Subcutaneous abdominal adipose tissue (tissue), 5 donors: ENCODE results near the gene KRTAP29-1.
"Not testable (repeated sequence)": the region's sequence is repeated elsewhere in the genome, so short reads cannot be mapped to it uniquely, and the experiment has no call there.

ENCODE experiments used
- H3K27ac ChIP-seq: one replicate; pipeline ENCODE4 v1.7.0; 2013; ENCODE audit warnings: low read depth, mild to moderate bottlenecking, inconsistent platforms, low read length, moderate library complexity
- H3K27me3 ChIP-seq, 5 donors: one replicate each; pipeline ENCODE4 v1.7.0; 2013; ENCODE audit warnings: low read length in 5 of 5, inconsistent platforms in 1 of 5; ENCODE audit not compliant: control insufficient read depth in 5 of 5, insufficient read depth in 4 of 5
- H3K36me3 ChIP-seq, 5 donors: one replicate each; pipeline ENCODE4 v1.7.0; 2013; ENCODE audit warnings: low read length in 5 of 5; ENCODE audit not compliant: control insufficient read depth in 5 of 5, insufficient read depth in 5 of 5
- H3K4me1 ChIP-seq, 5 donors: one replicate each; pipeline ENCODE4 v1.7.0; 2013; ENCODE audit warnings: low read length in 5 of 5, mild to moderate bottlenecking in 3 of 5, moderate library complexity in 1 of 5; ENCODE audit not compliant: control insufficient read depth in 5 of 5, insufficient read depth in 5 of 5
- H3K4me3 ChIP-seq, 5 donors: one replicate each; pipeline ENCODE4 v1.7.0; 2013; ENCODE audit warnings: low read length in 5 of 5, low read depth in 1 of 5
- H3K9ac ChIP-seq, 5 donors: one replicate each; pipeline ENCODE4 v1.7.0; 2013; ENCODE audit warnings: low read length in 5 of 5, mild to moderate bottlenecking in 4 of 5, moderate library complexity in 3 of 5
- H3K9me3 ChIP-seq, 5 donors: one replicate each; pipeline ENCODE4 v1.7.0; 2013; ENCODE audit warnings: low read length in 5 of 5; ENCODE audit not compliant: control insufficient read depth in 5 of 5
- donor health status: healthy.
- donor health status: healthy.
- donor health status: healthy.
- donor health status: healthy.
- donor health status: healthy.

Gene KRTAP29-1, protein sequence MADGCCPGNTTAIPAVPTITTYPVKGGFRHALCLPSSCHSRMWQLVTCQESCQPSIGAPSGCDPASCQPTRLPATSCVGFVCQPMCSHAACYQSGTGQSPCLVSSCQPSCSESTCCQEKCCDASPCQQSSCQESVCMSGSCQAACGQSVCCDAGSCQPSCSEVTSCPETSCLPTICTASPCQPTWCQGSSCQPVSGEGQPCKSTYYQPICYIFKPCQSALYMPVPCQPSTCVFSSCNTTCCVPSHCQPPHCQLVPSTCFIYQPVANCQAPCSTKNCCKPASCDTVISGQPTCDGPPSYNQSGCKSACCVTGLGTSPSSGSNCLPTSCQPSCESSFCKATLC

DNA sequence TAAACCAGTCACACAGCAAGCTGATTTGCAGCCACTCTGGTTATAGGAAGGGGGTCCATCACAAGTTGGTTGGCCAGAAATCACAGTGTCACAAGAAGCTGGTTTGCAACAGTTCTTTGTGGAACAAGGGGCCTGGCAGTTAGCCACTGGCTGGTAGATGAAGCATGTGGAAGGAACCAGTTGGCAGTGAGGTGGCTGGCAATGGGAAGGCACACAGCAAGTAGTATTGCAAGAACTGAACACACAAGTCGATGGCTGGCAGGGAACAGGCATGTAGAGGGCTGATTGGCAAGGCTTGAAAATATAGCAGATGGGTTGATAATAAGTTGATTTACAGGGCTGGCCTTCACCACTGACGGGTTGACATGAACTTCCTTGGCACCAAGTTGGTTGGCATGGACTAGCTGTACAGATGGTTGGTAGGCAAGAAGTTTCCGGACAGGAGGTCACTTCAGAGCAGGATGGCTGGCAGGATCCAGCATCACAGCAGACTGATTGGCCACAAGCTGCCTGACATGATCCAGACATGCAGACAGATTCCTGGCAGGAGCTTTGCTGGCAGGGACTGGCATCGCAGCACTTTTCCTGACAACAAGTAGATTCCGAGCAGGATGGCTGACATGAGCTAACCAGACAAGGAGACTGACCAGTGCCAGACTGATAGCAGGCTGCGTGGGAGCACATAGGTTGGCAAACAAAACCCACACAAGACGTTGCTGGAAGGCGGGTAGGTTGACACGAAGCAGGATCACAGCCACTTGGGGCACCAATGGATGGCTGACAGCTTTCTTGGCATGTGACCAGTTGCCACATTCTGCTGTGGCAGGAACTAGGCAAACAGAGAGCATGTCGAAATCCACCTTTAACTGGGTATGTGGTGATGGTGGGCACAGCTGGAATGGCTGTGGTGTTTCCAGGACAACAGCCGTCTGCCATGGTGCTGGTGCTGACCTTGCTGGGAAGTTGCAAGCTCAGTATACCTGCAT is at the start of gene KRTAP29-1:
Gene KRTAP29-1 (minus strand): TSS at position 936 of the 986 bp plus-strand sequence. CDS start 0 bp downstream, at position 936.
- H3K4me3 ChIP-seq, result no peak within 1 kb of the TSS
- H3K27me3 ChIP-seq, result peaks cover 0 to 5% (median 5%) of the 10 kb centered on the region in 5 donors
- no peak within 1 kb of the TSS for H3K27ac ChIP-seq
- peaks cover 0 to 7% (median 3%) of the 10 kb centered on the region in 5 donors for H3K9me3 ChIP-seq
- H3K9ac ChIP-seq, result no peak within 1 kb of the TSS
- H3K4me1 ChIP-seq, result no peaks in the 10 kb centered on the region
- H3K36me3 ChIP-seq, result no peaks in the 10 kb centered on the region

DNA sequence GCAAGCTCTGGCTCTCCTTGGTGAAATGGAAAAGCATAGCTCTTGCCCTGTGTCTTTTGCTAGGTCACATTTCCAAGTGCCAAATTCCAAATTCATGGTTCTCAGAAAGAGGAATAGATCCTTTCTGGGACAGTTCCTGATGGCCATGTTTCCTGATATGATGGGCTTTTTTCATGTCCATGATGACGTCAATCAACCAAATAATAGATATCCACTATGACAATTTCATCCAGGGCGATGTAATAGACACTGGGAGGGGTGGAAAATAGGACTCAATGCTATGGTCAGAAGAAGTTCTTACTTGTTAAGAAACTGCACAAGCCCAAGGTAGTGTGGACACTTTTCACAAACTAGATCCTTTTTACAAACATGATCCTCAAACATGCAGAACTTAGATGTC is 48.5 kb upstream of the KRTAP29-1 start:
- Histone ChIP-seq H3K9me3 (peaks cover 0 to 3% (median 0%) of the 10 kb centered on the region in 5 donors), H3K9ac (no peak overlapping the region), H3K4me1 (no peaks in the 10 kb centered on the region), H3K36me3 (no peaks in the 10 kb centered on the region), H3K27me3 (peaks cover 0 to 3% (median 0%) of the 10 kb centered on the region in 5 donors), H3K27ac (no peak overlapping the region), H3K4me3 (no peak overlapping the region)

DNA sequence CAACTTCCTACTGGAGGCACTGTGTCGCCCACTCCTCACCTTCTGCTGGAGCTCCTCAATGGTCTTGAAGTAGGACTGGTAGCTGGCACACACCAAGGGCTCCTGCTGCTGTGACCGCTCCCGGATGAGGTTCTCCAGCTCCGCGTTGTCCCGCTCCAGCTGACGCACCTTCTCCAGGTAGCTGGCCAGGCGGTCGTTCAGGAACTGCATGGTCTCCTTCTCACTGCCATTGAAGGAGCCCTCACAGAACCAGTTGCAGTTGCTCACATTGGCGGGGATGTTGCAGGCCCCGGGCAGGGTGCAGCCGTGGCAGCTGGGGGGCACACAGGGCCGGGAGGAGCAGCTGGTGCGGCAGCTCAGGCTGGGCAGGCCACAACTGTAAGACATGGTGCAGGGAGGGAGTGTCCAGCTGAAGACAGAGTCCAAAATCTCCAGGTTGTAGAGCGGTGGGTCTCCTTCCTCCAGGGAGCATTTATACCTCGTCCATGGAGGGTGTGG is 47.8 kb upstream of the KRTAP29-1 start, which contains the start of gene KRT33A:
Gene KRT33A (minus strand): TSS at position 448 of the 498 bp plus-strand sequence. CDS start 61 bp downstream, at position 387.
- not testable (repeated sequence) for H3K36me3 ChIP-seq, H3K9ac ChIP-seq, H3K4me3 ChIP-seq, H3K4me1 ChIP-seq, H3K9me3 ChIP-seq, H3K27ac ChIP-seq, H3K27me3 ChIP-seq

DNA sequence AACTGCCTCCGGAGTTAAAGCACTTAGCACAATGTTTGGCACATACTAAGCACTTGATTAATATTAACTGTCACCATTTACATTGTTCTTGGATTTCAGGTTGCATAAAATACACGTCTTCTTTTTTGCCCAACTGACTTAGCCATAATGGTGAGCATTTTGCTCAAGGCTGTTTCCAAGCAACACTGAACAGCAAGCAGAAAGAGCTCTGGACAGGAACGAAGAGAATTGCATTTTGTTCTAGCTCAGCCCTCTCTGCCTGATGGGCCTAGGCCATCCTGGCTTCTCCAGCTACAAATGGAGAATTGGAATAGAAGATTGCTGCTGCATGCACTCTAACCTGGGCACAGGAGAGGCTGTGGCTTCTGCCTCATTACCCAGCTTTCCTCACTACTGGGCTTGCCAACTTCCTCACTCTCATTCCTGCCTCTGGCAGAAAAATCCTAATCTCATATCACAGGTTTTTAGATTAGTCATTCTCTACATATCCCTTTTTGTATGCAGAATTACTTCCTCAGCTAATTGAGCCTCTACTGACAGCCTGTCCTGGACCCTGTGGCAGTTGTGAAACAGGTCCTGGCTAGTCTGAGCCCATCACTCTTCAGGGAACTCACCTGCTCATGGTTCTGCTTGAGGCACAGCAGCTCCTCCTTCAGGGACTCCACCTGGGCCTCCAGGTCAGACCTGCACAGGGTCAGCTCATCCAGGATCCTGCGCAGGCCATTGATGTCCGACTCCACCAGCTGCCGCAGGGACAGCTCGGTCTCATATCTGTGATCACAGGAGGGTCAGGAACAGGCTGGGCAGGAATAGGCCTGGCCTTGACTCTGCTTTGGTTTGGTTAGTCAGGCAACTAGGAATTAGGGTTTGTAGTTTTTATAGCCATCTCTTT is 45.5 kb upstream of the KRTAP29-1 start:
- Histone ChIP-seq H3K36me3 (no peaks in the 10 kb centered on the region), H3K4me3 (no peak overlapping the region), H3K4me1 (no peaks in the 10 kb centered on the region), H3K9ac (no peak overlapping the region), H3K9me3 (peaks cover 0 to 3% (median 0%) of the 10 kb centered on the region in 5 donors), H3K27ac (no peak overlapping the region), H3K27me3 (peaks cover 0 to 3% (median 0%) of the 10 kb centered on the region in 5 donors)

DNA sequence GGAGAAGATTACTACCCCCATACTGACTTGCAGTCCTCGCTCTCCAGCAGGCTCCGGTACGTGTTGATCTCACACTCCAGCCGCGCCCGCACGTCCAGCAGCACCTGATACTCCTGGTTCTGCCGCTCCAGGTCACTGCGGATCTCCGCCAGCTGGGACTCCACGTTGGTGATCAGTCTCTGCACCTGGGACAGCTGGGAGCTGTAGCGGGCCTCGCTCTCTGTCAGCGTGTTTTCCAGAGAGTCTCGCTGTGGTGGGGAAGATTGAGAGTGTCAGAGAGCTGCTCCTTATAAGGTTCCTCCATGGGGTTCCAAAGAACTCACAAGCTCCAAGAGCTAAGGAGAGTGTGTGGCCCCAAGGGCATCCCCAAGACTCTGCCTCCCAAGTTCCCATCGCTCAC is 43.8 kb upstream of the KRTAP29-1 start:
- not testable (repeated sequence) for H3K9ac ChIP-seq, H3K4me1 ChIP-seq, H3K4me3 ChIP-seq, H3K27ac ChIP-seq, H3K27me3 ChIP-seq, H3K36me3 ChIP-seq
- peaks cover 0 to 19% (median 12%) of the 10 kb centered on the region in 5 donors for H3K9me3 ChIP-seq

DNA sequence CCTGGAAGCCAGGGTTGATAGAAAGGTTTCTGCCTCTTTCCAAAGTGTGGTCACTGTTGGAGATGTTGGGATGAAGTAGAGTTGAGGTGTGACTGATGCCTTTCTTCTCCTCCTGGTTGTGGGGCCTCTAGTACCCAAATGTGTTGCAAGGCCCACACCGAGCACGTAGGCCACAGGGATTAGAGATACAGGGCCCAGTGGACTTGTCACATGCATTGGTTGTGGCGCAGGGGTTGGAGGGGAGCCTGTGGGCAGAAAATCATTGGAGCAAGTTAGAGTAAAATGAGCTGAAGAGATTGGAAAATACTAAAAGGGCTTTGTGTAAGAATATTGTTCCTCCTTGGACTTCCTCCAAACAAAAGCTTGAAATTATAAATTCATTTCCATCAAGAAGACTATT is 43.3 kb upstream of the KRTAP29-1 start:
- H3K4me3 ChIP-seq, result no peak overlapping the region

DNA sequence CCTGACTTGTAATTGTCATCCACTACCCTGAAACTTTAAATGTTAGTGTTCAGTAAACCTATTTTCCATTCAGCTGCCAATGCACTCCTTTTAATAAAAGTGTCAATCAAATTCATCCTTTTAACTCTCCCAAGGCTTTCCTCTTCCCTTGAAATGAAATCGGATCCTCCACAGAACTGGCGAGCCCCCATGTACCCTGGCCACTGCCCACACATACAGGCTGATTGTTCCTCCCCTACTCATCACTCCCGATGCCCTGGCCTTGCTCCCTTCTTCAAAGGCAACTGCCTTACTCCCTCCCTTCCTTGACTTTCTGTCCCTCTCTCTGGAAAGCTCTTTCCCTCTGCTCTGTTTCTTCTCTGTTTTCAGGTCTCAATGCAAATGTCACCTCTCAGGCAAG is 40.4 kb upstream of the KRTAP29-1 start:
- H3K4me1 ChIP-seq, result peaks cover 0 to 18% (median 4%) of the 10 kb centered on the region in 5 donors
- H3K27ac ChIP-seq, result no peak overlapping the region
- H3K9me3 ChIP-seq, result peaks cover 0 to 22% (median 12%) of the 10 kb centered on the region in 5 donors
- peaks cover 0 to 2% (median 0%) of the 10 kb centered on the region in 5 donors for H3K27me3 ChIP-seq
- H3K4me3 ChIP-seq, result no peak overlapping the region
- no peak overlapping the region for H3K9ac ChIP-seq
- H3K36me3 ChIP-seq, result no peaks in the 10 kb centered on the region

More for the DNA sequence above, 43.3 kb upstream of the KRTAP29-1 start:
- H3K4me1 ChIP-seq, result no peaks in the 10 kb centered on the region
- H3K27me3 ChIP-seq, result no peaks in the 10 kb centered on the region
- H3K36me3 ChIP-seq, result no peaks in the 10 kb centered on the region
- no peak overlapping the region for H3K27ac ChIP-seq
- H3K9me3 ChIP-seq, result peaks cover 0 to 20% (median 12%) of the 10 kb centered on the region in 5 donors
- H3K9ac ChIP-seq, result no peak overlapping the region

DNA sequence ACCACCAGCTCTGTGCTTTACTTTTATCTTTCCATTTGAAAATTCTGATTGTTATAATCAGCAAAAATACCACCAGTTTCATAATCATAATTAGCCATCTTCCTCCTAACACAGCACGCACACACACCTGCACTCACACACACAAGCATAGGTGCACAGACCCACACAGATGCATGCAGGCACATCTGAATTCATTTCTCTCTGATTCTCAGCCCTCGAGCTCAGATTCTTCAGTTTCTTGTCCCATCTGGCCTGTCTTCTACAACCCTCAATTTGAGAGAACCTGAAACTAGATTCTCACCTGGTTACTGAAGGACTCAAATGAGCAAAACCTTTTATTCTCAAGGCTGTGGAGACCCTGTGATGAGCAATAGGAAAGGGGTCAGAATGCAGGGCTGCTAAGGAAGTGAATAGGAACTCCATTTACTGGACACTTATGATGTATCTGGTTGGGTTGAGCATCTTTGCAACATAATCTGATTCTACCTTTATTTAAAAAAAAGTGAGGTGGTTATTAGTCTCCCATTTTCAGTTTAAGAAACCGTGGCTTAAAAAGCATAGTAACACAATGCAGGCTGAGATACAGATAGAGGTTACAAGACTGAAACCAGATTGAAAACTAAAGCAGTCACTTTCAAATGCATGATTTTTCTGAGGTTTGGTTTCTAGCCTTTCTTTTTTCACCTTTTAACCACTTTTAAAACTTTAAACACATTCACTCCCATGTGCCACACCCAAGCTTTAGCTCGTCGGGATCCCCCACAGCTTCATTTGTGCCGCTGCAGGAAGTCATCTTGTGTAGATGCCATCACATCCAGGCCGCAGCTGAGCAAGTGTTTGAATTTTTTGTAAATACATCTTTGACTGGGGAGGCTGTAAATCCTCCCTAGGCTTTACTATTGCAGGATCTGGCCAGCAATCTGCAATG is 38.5 kb upstream of the KRTAP29-1 start:
- peaks cover 0 to 18% (median 4%) of the 10 kb centered on the region in 5 donors for H3K4me1 ChIP-seq
- no peak overlapping the region for H3K9ac ChIP-seq
- H3K4me3 ChIP-seq, result no peak overlapping the region
- H3K36me3 ChIP-seq, result no peaks in the 10 kb centered on the region
- H3K27me3 ChIP-seq, result peaks cover 0 to 2% (median 0%) of the 10 kb centered on the region in 5 donors
- H3K27ac ChIP-seq, result no peak overlapping the region
- peaks cover 0 to 22% (median 12%) of the 10 kb centered on the region in 5 donors for H3K9me3 ChIP-seq
